ENCODE data around the gene EFNB2.

Gene EFNB2

DNA sequence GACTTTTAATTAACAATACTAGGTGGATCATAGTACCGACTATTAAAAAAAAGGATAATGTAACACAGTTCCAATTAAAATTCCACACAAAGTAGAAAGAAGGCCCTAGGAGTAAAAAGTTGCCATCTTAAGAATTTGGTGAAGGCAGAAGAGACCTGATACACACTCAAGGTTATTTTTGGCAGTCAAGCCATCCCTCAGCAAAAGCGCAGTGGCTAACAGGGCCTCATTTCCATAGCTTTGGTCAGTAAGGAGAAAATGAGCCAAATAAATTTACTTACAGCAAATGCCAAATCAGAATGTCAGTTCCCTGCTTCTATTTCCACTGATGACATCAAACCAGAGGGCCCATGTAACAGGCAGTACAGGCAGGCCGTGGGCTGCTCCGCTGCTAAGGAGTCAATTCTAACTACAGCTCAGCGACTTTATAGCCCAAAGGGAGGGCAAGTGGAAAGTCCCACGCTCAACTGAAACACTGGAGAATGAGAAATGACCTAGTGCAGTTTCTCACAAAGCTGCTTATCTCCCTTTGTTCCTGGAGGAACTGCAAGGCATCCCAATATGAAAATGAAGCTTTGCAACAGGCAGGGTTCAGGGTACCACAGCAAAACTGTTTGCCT lies 26.2 kb upstream of the EFNB2 start:
- no peak overlapping the region for H3K4me3 ChIP-seq (ENCODE audit: low read depth, low read length)
- TF ChIP-seq, protein P1, sequence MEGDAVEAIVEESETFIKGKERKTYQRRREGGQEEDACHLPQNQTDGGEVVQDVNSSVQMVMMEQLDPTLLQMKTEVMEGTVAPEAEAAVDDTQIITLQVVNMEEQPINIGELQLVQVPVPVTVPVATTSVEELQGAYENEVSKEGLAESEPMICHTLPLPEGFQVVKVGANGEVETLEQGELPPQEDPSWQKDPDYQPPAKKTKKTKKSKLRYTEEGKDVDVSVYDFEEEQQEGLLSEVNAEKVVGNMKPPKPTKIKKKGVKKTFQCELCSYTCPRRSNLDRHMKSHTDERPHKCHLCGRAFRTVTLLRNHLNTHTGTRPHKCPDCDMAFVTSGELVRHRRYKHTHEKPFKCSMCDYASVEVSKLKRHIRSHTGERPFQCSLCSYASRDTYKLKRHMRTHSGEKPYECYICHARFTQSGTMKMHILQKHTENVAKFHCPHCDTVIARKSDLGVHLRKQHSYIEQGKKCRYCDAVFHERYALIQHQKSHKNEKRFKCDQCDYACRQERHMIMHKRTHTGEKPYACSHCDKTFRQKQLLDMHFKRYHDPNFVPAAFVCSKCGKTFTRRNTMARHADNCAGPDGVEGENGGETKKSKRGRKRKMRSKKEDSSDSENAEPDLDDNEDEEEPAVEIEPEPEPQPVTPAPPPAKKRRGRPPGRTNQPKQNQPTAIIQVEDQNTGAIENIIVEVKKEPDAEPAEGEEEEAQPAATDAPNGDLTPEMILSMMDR (IDR thresholded peaks at IDR 0.05; ENCODE audit: low read depth, low read length): no peak

DNA sequence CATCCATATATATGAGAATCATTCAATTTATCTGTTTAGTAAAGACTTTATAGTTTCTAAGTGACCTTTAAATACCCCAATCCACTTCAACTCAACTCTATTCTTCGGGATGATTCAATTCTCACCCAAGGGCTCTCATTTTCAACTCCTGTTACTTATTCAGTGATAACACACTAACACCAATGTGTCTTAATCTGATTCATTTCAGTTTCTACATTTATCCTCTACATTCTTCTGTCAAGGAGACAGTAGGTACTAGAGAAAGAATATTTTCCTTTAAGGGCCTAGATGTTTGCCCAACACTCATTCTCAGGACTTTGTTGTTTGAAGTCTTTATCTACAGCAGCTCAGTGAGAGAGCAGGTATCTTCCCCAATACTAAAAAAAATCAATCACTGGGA lies 25.4 kb upstream of the EFNB2 start:
- TF ChIP-seq, protein P1 (IDR thresholded peaks at IDR 0.05; ENCODE audit: low read depth, low read length): no peak
- H3K4me3 ChIP-seq (ENCODE audit: low read depth, low read length): no peak overlapping the region

DNA sequence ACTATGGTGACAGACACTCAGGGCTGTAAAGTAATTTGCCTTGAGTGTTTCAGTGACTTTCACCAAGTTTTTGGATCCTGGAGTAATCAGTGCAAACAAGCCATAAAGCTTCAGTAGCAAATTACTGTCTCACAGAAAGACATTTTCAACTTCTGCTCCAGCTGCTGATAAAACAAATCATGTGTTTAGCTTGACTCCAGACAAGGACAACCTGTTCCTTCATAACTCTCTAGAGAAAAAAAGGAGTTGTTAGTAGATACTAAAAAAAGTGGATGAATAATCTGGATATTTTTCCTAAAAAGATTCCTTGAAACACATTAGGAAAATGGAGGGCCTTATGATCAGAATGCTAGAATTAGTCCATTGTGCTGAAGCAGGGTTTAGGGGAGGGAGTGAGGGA lies 23.1 kb upstream of the EFNB2 start:
- TF ChIP-seq, protein P1 (IDR thresholded peaks at IDR 0.05; ENCODE audit: low read depth, low read length): no peak
- H3K4me3 ChIP-seq (ENCODE audit: low read depth, low read length): no peak overlapping the region

DNA sequence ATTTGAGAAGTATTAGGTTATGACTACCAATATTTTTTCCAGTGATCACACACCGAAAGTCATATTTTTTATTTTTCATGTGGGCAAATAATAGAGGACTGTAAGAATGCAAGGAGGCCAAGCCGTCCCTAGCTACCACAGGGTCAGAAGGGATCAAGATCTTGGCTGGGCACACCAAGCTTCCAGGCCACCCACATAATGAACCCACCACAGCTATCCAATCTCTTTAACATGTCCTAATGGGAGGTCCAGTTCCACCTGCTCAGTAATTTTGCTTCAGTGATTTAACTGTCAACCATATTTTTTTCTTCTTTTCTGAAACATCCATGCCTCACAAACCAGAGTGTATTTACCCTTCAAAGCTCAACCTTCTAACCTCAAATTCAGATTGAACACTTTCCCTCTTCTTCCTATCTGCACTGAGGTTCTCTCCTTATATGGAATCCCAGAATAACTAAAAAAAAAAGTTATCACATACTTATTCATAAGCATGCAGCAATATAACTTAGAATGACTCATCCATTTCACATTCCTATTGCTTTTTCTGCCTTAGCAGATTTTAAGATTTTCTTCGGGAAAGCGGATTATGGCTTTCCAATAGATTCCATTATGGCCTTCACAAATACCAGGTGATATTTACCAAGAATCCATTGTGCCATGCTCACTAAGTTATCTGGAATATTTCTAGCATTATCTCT lies 20.3 kb upstream of the EFNB2 start:
- TF ChIP-seq, protein P1 (IDR thresholded peaks at IDR 0.05; ENCODE audit: low read depth, low read length): no peak
- no peak overlapping the region for H3K4me3 ChIP-seq (ENCODE audit: low read depth, low read length)

DNA sequence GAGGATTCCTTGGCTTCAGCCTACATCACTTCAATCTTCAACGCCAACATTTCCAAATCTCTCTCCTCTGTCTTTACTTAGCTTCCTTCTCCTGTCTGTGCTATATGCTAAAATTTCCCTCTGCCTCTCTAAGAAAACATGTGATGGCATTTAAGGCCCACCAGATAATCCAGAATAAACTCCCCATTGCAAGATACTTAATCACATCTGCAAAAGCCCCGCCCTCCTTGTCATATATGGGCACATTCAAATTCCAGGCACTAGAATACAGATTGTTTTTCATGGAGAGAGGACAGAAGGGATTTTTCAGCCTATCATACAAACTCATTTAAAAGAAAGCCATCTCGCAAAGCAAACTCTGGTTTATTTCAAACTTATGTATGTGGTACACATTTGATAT lies 16.3 kb upstream of the EFNB2 start:
- TF ChIP-seq, protein P1 (IDR thresholded peaks at IDR 0.05; ENCODE audit: low read depth, low read length): no peak
- no peak overlapping the region for H3K4me3 ChIP-seq (ENCODE audit: low read depth, low read length)

DNA sequence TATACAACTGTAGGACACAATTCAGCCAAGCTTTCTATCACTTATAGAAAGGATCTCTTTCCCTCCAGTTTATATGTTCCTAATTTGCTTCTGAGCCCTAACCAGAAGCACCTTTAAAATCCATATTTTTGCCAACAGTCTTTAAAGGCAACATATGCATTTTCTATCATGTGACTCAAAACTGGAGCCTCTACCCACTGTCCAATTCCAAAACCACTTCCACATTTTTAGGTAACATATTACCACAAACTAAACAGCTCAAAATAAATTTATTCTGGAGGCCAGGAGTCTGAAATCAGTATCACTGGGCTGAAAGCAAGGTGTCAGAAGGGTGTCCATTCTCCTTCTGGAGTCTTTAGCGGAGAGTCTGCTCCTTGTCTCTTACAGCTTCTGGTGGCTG lies 15.9 kb upstream of the EFNB2 start:
- no peak overlapping the region for H3K4me3 ChIP-seq (ENCODE audit: low read depth, low read length)
- TF ChIP-seq, protein P1 (IDR thresholded peaks at IDR 0.05; ENCODE audit: low read depth, low read length): no peak

DNA sequence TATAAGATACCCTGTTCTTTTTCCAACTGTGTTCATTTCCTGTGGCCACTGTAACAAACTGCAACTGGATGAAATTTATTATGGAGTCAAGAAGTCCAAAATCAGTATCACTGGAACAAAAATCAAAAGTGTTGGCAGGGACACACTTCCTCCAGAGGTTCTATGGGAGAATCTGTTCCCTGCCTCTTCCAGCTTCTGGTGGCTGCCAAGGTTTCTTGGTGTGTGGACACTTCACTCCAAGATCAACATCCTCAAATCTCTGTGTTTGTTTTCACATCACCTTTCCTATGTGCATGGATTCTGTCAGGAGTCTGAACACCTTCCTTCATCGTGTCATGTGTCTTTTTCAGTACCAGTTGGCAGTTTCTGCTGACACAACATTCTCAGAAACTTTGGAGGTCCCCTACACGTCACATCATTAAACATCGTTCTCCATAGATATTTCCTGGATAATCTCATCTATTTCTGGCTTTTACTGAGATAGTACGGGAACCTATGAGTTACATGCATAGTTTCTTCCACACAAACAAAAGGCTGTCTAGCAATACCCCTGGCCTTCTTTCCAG lies 15.2 kb upstream of the EFNB2 start:
- TF ChIP-seq, protein P1 (IDR thresholded peaks at IDR 0.05; ENCODE audit: low read depth, low read length): no peak
- no peak overlapping the region for H3K4me3 ChIP-seq (ENCODE audit: low read depth, low read length)
